ENCODE results near the gene TMEM106B.
"Not testable (repeated sequence)": the region's sequence is repeated elsewhere in the genome, so short reads cannot be mapped to it uniquely, and the experiment has no call there.

DNA sequence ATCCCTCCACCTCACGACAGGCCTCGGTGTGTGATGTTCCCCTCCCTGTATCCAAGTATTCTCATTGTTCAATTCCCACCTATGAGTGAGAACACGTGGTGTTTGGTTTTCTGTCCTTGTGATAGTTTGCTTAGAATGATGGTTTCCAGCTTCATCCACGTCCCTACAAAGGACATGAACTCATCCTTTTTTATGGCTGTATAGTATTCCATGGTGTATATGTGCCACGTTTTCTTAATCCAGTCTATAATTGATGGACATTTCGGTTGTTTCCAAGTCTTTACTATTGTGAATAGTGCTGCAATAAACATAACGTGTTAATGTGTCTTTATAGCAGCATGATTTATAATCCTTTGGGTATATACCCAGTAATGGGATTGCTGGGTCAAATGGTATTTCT lies 13.9 kb downstream of the TMEM106B start:
- not testable (repeated sequence) for TF ChIP-seq SPI1, POLR2A, POLR2AphosphoS5, TAF1, POU2F2 (IDR thresholded peaks at IDR 0.05; ENCODE audit: low read depth, low read length)
